Esophagus squamous epithelium (tissue), 4 donors: Measurements from ENCODE around the gene REEP1.

Experiments
- POLR2A ChIP-seq, 4 donors: fragments of 450-650 bp; IDR thresholded peaks; one replicate each; pipeline ENCODE4 v1.6.1; 2017; ENCODE audit warnings: antibody characterized with exemption in 4 of 4, mild to moderate bottlenecking in 4 of 4, moderate library complexity in 3 of 4
- TF ChIP-seq, protein P1 (sequence below), 6 experiments: fragments of 450-650 bp in 4 of 6; fragments of 200-600 bp in 2 of 6; sonication (generic) in 2 of 6; IDR thresholded peaks; one replicate each; pipeline ENCODE4 v1.5.1; 2016 to 2019; ENCODE audit warnings: antibody characterized with exemption in 6 of 6, mild to moderate bottlenecking in 4 of 6, moderate library complexity in 4 of 6

DNA sequence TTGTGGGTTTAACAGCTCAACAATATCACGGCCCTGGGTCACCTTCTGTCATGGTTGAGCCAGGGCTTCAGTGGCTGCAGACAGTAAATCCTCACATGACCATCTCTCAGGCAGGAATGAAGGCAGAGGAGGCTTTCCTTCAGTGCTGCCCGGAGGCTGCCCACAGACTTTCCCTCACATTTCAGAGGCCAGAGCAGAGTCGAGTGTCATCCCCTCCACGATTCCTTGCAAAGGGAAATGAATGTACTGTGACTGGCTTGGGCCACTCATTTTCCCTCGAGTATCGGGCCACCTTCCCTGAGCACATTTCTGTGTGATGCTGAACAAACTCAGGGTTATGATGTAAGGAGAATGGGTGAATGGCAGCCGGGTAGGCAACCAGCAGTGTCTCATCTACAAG is 10.0 kb upstream of the REEP1 start:
- TF ChIP-seq, protein P1, sequence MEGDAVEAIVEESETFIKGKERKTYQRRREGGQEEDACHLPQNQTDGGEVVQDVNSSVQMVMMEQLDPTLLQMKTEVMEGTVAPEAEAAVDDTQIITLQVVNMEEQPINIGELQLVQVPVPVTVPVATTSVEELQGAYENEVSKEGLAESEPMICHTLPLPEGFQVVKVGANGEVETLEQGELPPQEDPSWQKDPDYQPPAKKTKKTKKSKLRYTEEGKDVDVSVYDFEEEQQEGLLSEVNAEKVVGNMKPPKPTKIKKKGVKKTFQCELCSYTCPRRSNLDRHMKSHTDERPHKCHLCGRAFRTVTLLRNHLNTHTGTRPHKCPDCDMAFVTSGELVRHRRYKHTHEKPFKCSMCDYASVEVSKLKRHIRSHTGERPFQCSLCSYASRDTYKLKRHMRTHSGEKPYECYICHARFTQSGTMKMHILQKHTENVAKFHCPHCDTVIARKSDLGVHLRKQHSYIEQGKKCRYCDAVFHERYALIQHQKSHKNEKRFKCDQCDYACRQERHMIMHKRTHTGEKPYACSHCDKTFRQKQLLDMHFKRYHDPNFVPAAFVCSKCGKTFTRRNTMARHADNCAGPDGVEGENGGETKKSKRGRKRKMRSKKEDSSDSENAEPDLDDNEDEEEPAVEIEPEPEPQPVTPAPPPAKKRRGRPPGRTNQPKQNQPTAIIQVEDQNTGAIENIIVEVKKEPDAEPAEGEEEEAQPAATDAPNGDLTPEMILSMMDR (IDR thresholded peaks at IDR 0.05): no peak
- TF ChIP-seq POLR2A (IDR thresholded peaks at IDR 0.05): no peak
